Liver (tissue), 3 donors: Measurements from ENCODE around the gene SLC16A5.

Experiments used
- CTCF ChIP-seq: fragments of 150-350 bp; IDR thresholded peaks from 2 replicates; pipeline ENCODE4 v1.5.1; 2017; ENCODE audit warnings: improper control_type of control experiment, low read depth, low read length; ENCODE audit not compliant: missing input control
- RAD21 ChIP-seq, 2 donors: IDR thresholded peaks; 2 replicates each; pipeline ENCODE4 v1.6.1; 2016; ENCODE audit warnings: antibody characterized with exemption in 2 of 2, mild to moderate bottlenecking in 2 of 2
- donor health status: healthy.
- donor health status: healthy.

- TF ChIP-seq RAD21 (IDR thresholded peaks at IDR 0.05) = no peak
- no peak for TF ChIP-seq CTCF
Observed at GRCh38 chr17:75075597-75076336, 12.0 kb upstream of the SLC16A5 start.
